Prostate gland (tissue), 2 donors: ENCODE results near the gene CDYL. TPM values are rescaled to one million over a fixed set of nuclear protein-coding genes. Genes with fewer than 3 reads are reported as not detected.

Source experiments
- DNase-seq: peaks from one replicate; pipeline ENCODE4 v3.0.0-alpha.2; 2019; ENCODE audit warnings: low spot score
- H3K27ac ChIP-seq, 2 donors: fragments of 200-600 bp; sonication (generic); 2 replicates each; pipeline ENCODE4 v1.5.1; 2017 to 2019
- H3K27me3 ChIP-seq: fragments of 200-600 bp; sonication (generic); replicated peaks from 2 replicates; pipeline ENCODE4 v1.5.1; 2019; ENCODE audit not compliant: insufficient read depth
- H3K36me3 ChIP-seq, 2 donors: fragments of 200-600 bp; sonication (generic); 1 replicate in 1 of 2; 2 replicates in 1 of 2; pipeline versions ENCODE4 v1.5.1 to v1.8.1; 2017 to 2019
- H3K4me1 ChIP-seq: fragments of 200-600 bp; sonication (generic); replicated peaks from 2 replicates; pipeline ENCODE4 v1.5.1; 2019
- H3K4me3 ChIP-seq, 2 donors: fragments of 200-600 bp; sonication (generic); 2 replicates each; pipeline ENCODE4 v1.5.1; 2017 to 2019
- H3K9me3 ChIP-seq: fragments of 200-600 bp; sonication (generic); 2 replicates; pipeline ENCODE4 v1.5.1; 2017
- POLR2A ChIP-seq: fragments of 450-650 bp; IDR thresholded peaks from one replicate; pipeline ENCODE4 v1.6.1; 2016; ENCODE audit warnings: antibody characterized with exemption, mild to moderate bottlenecking
- POLR2AphosphoS5 ChIP-seq: sonication (generic); formaldehyde crosslinking; IDR thresholded peaks from one replicate; pipeline ENCODE4 v1.6.1; 2017; ENCODE audit warnings: antibody characterized with exemption
- WGBS: methylation state at CpG from one replicate; pipeline ENCODE4 v1.1.5; 2018; 5-methylcytosine and 5-hydroxymethylcytosine counted together
- intact Hi-C: fragments of 100-400 bp; cut with DNase I; formaldehyde crosslinking; loops from one replicate; pipeline ENCODE4 v1.14.2; 2022
- total RNA-seq, 2 donors: library from RNA; depleted of rRNA; stranded (reverse); fragments of >200 nt; gene quantifications; one replicate each; pipeline ENCODE4 v1.1.0, GENCODE V29; 2016
- TF ChIP-seq, protein P1 (sequence below), 4 experiments: fragments of 200-600 bp in 2 of 4; fragments of 450-650 bp in 2 of 4; sonication (generic) in 2 of 4; IDR thresholded peaks; 1 replicate in 3 of 4; 2 replicates in 1 of 4; pipeline ENCODE4 v1.5.1; 2016 to 2019; ENCODE audit warnings: antibody characterized with exemption in 4 of 4, mild to moderate bottlenecking in 2 of 4, moderate library complexity in 2 of 4

Gene CDYL
- total RNA-seq, 2 donors from 2014 or later = 28.1 to 54.5 TPM

GRCh38 chr6:4788482-4788881 is 12.3 kb downstream of the CDYL start:
- intact Hi-C loops = no loop called here
- Histone ChIP-seq H3K9me3 (no peaks in the 10 kb centered on the region), H3K36me3 (no peaks in the 10 kb centered on the region), H3K4me3 (no peak overlapping the region), H3K4me1 (peaks cover 3% of the 10 kb centered on the region), H3K27me3 (no peaks in the 10 kb centered on the region), H3K27ac (no peak overlapping the region)
- WGBS = 85% methylated on average over 6 of the region's 6 CpGs
- TF ChIP-seq, protein P1, sequence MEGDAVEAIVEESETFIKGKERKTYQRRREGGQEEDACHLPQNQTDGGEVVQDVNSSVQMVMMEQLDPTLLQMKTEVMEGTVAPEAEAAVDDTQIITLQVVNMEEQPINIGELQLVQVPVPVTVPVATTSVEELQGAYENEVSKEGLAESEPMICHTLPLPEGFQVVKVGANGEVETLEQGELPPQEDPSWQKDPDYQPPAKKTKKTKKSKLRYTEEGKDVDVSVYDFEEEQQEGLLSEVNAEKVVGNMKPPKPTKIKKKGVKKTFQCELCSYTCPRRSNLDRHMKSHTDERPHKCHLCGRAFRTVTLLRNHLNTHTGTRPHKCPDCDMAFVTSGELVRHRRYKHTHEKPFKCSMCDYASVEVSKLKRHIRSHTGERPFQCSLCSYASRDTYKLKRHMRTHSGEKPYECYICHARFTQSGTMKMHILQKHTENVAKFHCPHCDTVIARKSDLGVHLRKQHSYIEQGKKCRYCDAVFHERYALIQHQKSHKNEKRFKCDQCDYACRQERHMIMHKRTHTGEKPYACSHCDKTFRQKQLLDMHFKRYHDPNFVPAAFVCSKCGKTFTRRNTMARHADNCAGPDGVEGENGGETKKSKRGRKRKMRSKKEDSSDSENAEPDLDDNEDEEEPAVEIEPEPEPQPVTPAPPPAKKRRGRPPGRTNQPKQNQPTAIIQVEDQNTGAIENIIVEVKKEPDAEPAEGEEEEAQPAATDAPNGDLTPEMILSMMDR (IDR thresholded peaks at IDR 0.05) = no peak
- TF ChIP-seq POLR2A (no peak), POLR2AphosphoS5 (no peak)
- DNase-seq = no peak

DNA sequence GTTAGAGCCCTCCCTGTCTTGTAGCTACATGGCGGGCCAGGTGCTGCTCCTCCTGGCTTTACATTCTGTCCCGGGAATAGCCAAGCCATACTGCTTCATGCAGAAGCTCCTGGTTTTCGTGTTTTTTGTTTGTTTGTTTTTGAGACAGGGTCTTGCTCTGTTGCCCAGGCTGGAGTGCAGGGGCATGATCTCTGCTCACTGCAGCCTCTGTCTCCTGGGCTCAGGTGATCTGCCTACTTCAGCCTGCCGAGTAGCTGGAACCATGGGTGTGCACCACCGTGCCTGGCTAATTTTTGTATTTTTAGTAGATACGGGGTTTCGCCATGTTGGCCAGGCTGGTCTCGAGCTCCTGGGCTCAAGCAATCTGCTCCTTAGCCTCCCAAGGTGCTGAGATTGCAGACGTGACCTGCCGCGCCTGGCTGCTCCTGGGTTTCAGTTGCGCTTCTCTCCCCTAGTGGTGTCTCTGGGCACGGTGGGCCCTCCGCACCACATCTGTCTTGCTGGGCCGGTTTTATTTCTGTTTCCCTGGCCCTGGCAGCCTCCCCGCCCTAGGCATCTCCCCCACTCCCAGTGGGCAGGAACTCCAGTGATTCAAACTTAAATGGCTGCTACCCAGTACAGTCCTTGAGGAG is 12.9 kb downstream of the CDYL start:
- intact Hi-C loops = no loop called here
- no peak overlapping the region for H3K27ac ChIP-seq
- no peak for DNase-seq
- peaks cover 3% of the 10 kb centered on the region for H3K4me1 ChIP-seq
- no peak overlapping the region for H3K4me3 ChIP-seq
- TF ChIP-seq, protein P1 (IDR thresholded peaks at IDR 0.05) = no peak
- TF ChIP-seq POLR2A = no peak
- no peak for TF ChIP-seq POLR2AphosphoS5
- H3K36me3 ChIP-seq = no peaks in the 10 kb centered on the region
- 84% methylated on average over 16 of the region's 16 CpGs for WGBS
- no peaks in the 10 kb centered on the region for H3K9me3 ChIP-seq
- no peaks in the 10 kb centered on the region for H3K27me3 ChIP-seq

DNA sequence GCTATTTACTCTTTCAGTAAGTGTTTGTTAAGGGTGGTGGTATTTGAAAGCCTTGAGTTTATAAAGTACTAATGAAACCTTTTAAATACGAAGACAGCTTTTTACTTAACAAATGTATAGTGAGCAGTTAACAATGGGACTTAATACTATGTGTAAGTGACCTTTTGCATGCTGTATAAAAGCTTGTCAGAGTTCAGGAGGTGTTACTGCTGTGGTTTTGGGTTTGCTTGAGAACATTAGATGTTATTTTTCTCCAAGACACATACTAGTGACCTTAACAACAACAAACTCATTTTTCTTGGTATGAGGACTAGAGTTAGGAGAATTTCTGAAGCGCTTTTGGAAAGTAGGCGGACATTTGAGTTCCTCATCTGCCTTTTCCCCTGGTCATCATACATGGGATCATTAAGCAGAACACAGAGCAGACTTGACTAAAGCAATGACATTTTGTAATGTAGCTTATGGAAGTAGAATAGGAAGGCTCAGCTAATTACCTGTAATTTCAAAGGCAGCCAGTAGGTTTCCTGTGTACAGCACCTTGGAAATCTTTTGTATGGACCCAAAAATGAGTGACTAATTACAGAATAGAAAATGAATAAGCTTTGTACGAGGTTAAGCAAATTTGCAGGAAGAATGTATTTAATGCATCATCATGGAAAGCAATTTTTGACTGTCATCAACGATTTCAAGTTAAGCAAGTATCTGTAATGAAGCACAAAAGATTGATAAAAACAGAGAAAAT is 14.1 kb downstream of the CDYL start:
- H3K36me3 ChIP-seq = no peaks in the 10 kb centered on the region
- H3K4me1 ChIP-seq = peaks cover 3% of the 10 kb centered on the region
- no peaks in the 10 kb centered on the region for H3K27me3 ChIP-seq
- H3K4me3 ChIP-seq = no peak overlapping the region
- 73% methylated on average over 5 of the region's 5 CpGs for WGBS
- no peak for DNase-seq
- intact Hi-C loops = no loop called here
- no peaks in the 10 kb centered on the region for H3K9me3 ChIP-seq
- no peak overlapping the region for H3K27ac ChIP-seq
- TF ChIP-seq POLR2A (no peak), POLR2AphosphoS5 (no peak)
- TF ChIP-seq, protein P1 (IDR thresholded peaks at IDR 0.05) = no peak

DNA sequence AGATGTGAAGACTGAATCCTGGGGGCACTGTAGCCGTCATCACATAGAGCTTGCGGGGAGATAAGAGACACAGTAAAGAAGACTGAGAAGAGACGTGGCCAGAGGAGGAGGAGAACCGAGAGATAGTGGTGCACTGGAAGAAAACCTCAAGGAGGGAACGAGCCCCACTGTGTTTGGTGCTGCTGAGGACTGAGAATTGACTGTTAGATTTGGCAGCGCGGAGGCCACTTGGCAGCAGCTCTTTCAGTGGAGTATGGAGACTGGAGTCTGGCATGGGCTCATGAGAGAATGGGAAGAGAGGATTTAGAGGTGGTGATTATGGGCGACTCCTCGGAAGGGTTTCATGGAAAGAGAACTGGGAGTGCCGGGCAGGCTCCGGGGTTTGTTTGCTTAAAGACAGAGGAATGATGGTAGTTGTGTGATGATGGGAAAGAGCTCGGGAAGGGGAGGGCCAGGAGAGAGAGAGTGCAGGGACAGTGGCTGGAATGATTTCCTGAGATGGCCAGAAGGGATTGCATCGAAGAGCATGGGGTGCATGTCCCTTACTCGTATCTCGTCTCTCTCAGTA is 18.0 kb downstream of the CDYL start:
- TF ChIP-seq POLR2A (no peak), POLR2AphosphoS5 (no peak)
- TF ChIP-seq, protein P1 (IDR thresholded peaks at IDR 0.05) = no peak
- no peak overlapping the region for H3K4me3 ChIP-seq
- DNase-seq = peak; percentile 13
- no peaks in the 10 kb centered on the region for H3K27me3 ChIP-seq
- H3K36me3 ChIP-seq = no peaks in the 10 kb centered on the region
- no peaks in the 10 kb centered on the region for H3K9me3 ChIP-seq
- H3K4me1 ChIP-seq = peaks cover 3% of the 10 kb centered on the region
- 37% methylated on average over 15 of the region's 15 CpGs for WGBS
- H3K27ac ChIP-seq = no peak overlapping the region
- intact Hi-C loops = no loop called here
